GM18870 (cell line): ENCODE results near the gene PCSK5.
"Not testable (repeated sequence)": the region's sequence is repeated elsewhere in the genome, so short reads cannot be mapped to it uniquely, and the experiment has no call there.

Experiments
- ATAC-seq: cut with Tn5 transposase; IDR thresholded peaks from one replicate; pipeline ENCODE4 v1.9.1; 2021; ENCODE audit warnings: moderate library complexity; ENCODE audit not compliant: unreplicated experiment

The PCSK5 gene

GRCh38 chr9:75962013-75962661, 71.7 kb downstream of the PCSK5 start:
- no peak for ATAC-seq

GRCh38 chr9:75962662-75963036, 72.2 kb downstream of the PCSK5 start:
- ATAC-seq: no peak

GRCh38 chr9:75963321-75963720, 72.8 kb downstream of the PCSK5 start:
- not testable (repeated sequence) for ATAC-seq

GRCh38 chr9:75964427-75964826, 74.0 kb downstream of the PCSK5 start:
- ATAC-seq: no peak

- ATAC-seq: no peak
Measured at GRCh38 chr9:75965231-75965630, 74.8 kb downstream of the PCSK5 start.

GRCh38 chr9:75967556-75967955, 77.1 kb downstream of the PCSK5 start:
- ATAC-seq: no peak

- ATAC-seq: no peak
Measured at GRCh38 chr9:75974016-75974766, 83.7 kb downstream of the PCSK5 start.

- ATAC-seq: no peak
Measured at GRCh38 chr9:75975071-75975470, 84.6 kb downstream of the PCSK5 start.

GRCh38 chr9:75976549-75976948, 86.1 kb downstream of the PCSK5 start:
- no peak for ATAC-seq

- ATAC-seq: no peak
Measured at GRCh38 chr9:75979362-75979761, 88.9 kb downstream of the PCSK5 start.

GRCh38 chr9:75983319-75984045, 93.0 kb downstream of the PCSK5 start:
- no peak for ATAC-seq

- ATAC-seq: no peak
Measured at GRCh38 chr9:75985515-75985914, 95.0 kb downstream of the PCSK5 start.

- ATAC-seq: no peak
Measured at GRCh38 chr9:75988663-75989062, 98.2 kb downstream of the PCSK5 start.

- no peak for ATAC-seq
Measured at GRCh38 chr9:75990156-75990555, 99.7 kb downstream of the PCSK5 start.

- no peak for ATAC-seq
Measured at GRCh38 chr9:75990576-75991304, 100.3 kb downstream of the PCSK5 start.

GRCh38 chr9:75992482-75993206, 102.2 kb downstream of the PCSK5 start:
- ATAC-seq: no peak

- ATAC-seq: no peak
Measured at GRCh38 chr9:75993434-75993833, 103.0 kb downstream of the PCSK5 start.

GRCh38 chr9:75995066-75995465, 104.6 kb downstream of the PCSK5 start:
- ATAC-seq: no peak

GRCh38 chr9:75996726-75997125, 106.3 kb downstream of the PCSK5 start:
- ATAC-seq: no peak

GRCh38 chr9:75997206-75997605, 106.7 kb downstream of the PCSK5 start:
- no peak for ATAC-seq
